Posterior cingulate gyrus (tissue), 11 donors: ENCODE measurements around the gene ASPM.
"Not testable (repeated sequence)": the region's sequence is repeated elsewhere in the genome, so short reads cannot be mapped to it uniquely, and the experiment has no call there.

Experiments
- DNase-seq, 10 donors: peaks; one replicate each; pipeline versions ENCODE4 v3.0.0 to v3.0.0-alpha.2; 2020 to 2021; ENCODE audit warnings: mixed read lengths in 3 of 10
- intact Hi-C: fragments of 100-400 bp; cut with DNase I; formaldehyde crosslinking; loops from one replicate; pipeline ENCODE4 v1.15.1; 2023

Gene ASPM

DNA sequence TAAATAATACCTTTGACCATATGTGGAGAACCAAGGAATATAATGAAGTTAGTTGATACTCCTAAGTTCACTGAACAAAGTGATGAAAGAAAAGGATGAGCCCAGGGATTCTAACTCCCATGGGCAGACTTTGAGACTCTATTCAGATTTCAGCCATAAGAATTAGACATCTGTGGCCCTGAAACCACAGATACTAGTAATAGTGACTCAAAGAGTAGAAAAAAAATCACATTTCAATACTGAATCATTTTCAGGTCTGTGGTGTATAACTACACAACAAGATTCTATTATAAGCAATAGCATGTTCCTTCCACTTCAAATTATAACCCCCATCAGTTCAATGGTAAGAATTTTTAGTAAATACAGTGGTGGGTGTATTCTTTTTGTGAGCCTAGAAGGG is 63.0 kb downstream of the ASPM start:
- intact Hi-C loops = no loop called here
- no peak for DNase-seq

DNA sequence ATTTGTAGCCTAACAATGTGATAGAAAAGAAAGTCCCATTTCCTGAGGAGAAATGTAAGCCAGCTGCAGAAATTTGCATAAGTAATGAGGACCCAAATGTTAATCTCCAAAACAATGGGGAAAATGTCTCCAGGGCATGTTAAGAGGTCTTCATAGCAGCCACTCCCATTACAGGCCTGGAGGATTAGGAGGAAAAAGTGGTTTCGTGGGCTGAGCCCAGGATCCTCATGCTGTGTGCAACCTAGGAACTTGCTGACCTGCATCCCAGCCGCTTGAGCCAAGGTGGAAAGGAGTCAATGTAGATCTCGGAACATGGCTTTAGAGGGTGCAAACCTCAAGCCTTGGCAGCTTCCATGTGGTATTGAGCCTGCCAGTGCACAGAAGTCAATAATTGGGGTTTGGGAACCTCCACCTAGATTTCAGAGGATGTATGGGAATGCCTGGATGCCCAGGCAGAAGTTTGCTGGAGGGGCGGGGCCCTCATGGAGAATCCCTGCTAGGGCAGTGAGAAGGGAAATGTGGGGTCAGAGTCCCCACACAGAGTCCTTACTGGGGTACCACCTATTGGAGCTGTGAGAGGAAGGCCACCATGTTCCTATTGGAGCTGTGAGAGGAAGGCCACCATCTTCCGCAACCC is 65.2 kb downstream of the ASPM start:
- no peak for DNase-seq
- intact Hi-C loops = no loop called here

DNA sequence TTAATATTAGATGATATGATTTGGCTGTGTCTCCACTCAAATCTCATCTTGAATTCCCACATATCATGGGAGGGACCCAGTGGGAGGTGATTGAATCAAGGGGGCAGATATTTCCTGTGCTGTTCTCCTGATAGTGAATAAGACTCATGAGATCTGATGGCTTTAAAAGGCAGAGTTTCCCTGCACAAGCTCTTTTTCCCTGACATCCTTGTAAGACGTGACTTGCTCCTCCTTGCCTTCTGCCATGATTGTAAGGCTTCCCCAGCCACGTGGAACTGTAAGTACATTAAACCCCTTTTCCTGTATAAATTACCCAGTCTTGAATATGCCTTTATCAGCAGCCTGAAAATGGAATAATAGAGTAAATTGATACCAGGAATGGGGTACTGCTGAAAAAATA is 66.1 kb downstream of the ASPM start:
- no peak for DNase-seq
- intact Hi-C loops = no loop called here

DNA sequence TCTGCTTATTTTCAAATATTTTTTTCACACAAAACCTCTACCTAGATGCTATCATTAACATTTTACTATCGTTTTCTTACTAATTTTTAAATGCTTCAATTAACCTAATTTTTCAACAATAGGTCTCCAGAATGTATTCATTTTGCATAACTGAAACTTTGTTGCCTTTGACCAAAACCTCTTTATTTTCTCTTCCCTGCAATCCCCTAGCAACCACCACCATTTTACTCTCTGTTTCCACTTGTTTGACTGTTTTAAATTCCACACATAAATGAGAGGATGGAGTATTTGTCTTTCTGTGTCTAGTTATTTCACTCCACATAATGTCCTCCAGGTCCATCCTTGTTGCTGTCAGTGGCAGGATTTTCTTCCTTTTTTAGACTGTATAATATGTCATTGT is 69.9 kb downstream of the ASPM start:
- intact Hi-C loops = no loop called here
- no peak for DNase-seq

DNA sequence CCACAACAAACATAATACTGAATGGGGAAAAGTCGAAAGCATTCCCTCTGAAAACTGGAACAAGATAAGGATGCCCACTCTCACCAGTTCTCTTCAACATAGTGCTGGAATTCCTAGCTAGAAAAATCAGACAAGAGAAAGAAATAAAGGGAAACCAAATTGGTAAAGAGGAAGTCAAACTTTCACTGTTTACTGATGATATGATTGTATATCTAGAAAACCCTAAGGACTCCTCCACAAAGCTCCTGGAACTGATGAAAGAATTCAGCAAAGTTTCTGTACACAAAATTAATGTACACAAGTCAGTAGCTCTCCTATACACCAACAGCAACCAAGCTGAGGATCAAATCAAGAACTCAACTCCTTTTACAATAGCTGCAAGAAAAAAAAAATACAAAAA is 72.5 kb downstream of the ASPM start:
- intact Hi-C loops = no loop called here
- DNase-seq = no peak

DNA sequence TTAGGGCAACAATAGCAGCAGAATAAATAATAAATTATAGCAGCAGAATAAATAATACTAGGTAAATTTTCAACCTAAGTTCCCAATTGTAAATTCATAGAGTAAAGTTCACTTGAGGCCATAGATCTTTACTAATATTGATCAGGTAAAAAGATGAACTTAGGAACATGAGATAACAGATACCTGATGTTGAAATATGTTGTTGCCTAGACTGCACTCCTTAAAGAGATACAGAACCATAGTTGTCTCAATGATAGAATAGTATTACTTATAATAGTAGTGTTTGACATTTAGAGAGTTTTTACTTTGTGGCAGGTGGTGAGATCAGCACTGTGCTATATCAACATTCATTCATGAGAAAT is 79.0 kb downstream of the ASPM start:
- no peak for DNase-seq
- intact Hi-C loops = no loop called here

DNA sequence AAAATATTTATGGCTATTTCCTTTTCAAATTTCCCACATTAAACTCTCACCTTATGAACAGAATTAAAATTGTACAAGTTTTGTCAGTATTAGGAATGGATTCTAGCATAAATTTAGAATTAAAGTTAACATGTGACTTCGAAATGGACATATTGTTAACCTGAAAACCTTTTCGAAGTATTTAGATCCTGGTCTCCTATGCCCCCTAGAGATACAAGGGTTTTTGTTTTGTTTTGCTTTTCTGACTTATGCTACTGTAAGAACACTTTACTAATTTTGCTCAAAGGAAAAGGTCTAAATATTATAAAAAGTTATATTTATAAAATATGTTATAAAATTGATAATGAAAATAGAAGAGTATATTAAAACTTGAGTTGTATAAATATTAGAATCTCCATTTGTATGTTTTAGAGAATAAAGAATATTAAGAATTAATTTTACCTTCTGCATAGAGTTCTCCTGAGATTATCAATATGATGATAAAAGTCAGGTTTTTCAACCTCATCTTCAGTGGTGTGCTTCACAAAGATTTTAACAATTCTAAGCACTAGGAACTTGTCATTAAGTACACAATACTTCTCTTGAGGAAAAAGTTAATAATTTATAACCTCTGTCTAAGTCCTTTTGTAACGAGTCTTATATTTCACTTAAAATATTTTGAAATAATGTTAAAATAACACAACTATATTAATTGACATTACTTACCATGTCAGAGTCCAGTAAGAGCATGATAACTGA is 79.6 kb downstream of the ASPM start, which contains the start of gene F13B:
Gene F13B, minus strand, starts transcription at position 542 of the 738 bp plus-strand sequence. Its CDS starts 37 bp downstream, at position 505.
- DNase-seq = no peak
- intact Hi-C loops = no loop called here

DNA sequence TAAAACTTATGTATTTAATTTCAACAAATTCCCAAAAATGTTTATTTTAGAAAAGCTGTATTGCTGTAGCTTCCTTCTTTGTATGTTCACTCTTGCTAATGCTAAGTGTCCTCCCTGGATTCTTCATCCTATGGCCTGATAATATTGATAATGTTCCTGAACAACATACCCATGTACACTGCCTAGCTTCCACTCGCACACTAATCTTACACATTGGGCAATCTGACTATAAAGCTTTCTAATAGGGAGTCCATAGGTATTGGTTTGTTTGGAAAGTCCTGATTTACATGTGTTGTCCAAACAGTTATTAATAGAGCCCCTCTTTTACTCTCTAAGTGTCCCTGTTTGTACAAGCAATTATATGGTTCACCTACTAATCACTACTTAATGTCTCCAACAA is 80.2 kb downstream of the ASPM start:
- no peak for DNase-seq
- intact Hi-C loops = no loop called here

DNA sequence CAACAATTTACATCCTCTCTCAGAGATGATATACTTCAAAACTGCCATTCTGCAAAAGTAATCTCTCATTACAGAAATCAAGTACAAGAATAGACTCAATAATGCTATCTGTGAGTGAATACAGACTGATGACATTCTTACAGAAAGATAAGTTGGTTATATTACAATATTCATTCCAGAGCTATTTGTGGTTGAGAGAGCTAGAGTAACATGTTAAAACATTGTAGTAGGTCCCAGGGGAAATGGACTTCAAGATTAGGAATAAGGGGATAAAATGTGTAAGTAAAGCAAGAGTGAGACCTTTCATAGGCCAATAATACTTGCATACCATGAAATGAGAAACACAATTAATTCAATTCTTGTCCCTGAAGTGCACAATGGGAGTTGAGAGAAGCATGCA is 80.9 kb downstream of the ASPM start:
- no peak for DNase-seq
- intact Hi-C loops = no loop called here

DNA sequence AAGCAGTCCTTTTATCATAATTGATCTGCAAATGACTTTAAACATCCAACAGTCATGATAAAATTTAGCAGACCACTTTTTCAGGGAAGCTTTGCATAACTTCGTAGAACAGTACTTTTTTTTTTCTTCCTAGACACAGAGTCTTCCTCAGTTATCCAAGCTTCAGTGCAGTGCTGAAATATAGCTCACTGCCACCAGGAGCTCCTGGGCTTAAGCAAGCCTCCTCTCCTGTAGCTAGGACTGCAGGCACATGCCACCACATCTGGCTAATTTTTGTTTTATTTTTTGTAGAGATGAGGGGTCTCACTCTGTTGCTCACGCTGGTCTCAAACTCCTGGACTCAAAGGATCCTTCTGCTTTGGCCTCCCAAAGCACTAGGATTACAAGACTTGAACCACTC is 83.3 kb downstream of the ASPM start:
- intact Hi-C loops = no loop called here
- no peak for DNase-seq

DNA sequence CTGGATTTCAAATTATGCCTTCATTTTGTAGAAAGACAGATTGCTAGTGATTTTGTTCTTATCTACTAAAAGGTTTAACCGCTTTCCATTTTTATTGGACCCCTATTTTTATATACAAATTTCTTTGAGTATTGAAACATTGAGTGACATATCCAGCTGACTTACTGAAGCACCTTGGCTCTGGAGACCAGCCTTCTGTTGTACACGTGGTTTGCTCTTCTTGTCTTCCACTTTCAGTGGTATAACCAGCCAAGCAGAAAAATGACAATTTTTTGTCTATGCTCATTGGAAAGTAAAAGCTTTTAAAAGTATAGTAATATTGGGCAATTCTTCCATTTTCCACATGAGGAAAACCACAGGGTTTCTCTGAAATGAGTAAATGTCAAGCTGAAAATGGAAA is 83.8 kb downstream of the ASPM start:
- no peak for DNase-seq
- intact Hi-C loops = no loop called here

DNA sequence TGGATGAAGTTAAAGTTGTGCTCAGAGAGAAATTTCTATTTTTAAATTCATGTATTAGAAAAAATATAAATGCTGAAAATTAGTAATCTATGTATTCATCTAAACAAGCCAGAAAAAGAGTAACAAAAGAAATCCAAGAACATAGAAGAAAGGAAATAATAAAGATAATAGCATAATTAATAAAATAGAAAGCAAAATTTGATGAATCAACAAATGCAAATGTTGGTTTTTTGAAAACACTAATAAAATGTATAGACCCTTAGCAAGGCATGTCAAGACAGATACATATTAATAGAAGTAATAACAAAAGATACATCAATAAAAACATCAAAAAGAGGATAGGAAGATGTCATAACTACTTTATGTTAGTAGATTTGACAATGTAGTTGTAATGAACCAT is 97.4 kb downstream of the ASPM start:
- intact Hi-C loops = no loop called here

DNA sequence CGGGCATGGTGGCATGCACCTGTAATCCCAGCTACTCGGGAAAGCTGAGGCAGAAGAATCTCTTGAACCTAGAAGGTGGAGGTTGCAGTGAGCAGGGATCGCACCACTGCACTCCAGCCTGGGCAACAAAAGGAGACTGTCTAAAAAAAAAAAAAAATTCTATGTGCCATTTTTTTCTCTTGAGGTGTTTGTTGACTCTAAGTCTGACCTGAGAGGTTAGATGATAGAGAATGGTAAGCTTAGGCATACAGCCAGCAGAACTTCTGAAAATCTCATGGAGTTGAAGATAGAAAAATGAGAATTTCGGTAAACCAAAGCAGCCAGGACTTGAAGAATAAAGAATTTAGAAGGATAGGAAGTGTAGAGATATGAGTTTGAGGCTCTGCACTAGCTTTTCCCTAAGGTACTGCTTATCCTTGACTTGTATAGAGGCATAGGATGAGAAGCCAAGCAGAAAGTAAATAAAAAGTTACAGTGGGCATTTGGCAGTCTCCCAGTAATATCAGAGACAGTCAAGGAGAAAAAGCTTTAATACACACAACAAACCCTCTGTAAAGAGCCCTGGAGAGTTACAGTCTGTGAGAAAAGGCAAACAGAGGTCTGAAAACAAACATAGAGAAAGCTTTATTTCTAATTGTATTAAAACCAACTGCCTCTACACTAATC is 103.7 kb downstream of the ASPM start:
- no peak for DNase-seq
- intact Hi-C loops = no loop called here

More for the DNA sequence above, 97.4 kb downstream of the ASPM start:
- no peak for DNase-seq

DNA sequence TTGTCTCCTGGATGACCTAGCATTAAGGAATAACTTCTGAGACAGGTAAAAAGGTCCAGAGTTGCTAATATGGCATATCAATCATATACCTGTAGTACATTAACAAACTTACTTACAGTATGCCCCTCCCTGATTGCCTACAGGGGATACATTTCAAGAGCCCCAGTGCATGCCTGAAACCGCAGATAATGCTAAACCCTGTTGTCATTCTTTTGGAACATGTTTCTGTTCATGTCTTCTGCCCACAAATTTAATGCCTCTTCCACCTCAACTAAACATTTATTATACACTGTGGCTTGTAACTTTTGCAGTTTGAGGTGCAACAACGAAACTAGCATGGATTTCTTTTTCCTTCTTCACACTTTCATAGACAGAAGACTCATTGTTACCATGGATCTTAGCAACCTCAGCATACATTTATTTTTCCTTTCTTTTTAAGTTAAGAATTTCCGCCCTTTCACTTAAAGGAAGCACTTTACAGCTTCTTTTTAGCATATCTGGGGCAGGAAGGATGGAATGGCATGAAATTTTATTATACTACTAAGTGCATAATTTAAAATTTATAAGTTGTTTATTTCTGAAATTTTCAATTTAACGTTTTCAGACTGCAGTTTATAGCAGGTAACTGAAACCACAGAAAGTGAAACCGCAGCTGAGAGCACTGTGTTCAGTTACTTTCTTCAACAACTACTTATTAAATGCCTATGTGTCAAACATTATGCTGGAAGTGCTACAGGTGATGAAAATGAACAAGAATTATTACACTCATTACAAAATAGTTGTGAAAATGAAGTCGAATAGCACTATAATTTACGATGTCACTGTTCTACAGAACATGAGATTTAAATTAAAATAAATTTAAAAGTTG is 104.7 kb downstream of the ASPM start:
- intact Hi-C loops = no loop called here
- no peak for DNase-seq

DNA sequence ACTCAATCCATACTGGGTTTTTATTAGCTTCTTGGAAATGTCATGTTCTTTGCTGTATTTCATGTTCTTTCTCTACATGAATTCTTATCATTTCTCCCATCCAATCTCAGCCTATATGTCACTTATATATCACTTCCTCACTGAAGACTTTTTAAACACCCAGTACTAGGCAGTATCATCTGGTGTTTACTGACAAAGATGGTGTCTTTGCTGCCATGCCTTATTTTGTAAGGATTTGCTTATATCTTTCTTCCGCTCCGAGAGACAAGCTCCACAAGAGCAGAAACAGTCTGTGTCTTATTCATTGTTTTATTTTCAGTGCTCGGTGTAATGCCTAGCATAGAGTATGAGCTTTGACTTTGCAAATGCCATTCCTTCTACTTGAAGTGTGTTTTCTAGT is 109.6 kb downstream of the ASPM start:
- intact Hi-C loops = no loop called here
- no peak for DNase-seq

DNA sequence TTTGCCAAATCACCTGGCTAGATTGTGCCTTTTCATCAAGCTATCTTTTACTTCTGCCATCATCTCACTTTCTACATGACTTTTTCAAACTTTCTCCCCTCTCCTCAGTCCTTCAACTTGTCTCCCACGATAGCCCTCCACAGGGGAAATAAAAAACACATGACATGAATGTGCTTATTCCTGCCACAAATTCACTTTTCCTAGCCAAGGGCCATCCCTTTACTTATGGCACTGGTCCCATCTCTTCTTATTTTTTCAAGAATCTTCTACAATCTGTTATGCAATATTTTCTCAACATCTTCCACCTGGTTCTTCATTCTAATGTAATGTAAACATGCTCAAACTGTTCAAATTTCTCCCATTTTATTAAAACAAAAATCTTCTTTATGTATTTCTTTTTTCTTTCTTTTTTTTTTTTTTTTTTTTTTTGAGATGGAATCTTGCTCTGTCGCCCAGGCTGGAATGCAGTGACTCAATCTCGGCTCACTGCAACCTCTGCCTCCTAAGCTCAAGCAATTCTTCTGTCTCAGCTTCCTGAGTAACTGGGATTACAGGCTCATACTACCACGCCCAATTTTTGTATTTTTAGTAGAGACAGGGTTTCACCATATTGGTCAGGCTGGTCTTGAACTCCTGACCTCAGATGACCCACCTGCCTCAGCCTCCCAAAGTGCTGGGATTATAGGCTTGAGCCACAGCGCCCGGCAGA is 111.7 kb downstream of the ASPM start:
- DNase-seq, intact Hi-C loops: not testable (repeated sequence)
